SKM-1 (cell line): Measurements from ENCODE around the gene SPDYE6.
"Not testable (repeated sequence)": the region's sequence is repeated elsewhere in the genome, so short reads cannot be mapped to it uniquely, and the experiment has no call there.

Source experiments
- DNase-seq: peaks from one replicate; lab custom pipeline; 2025; ENCODE audit not compliant: unreplicated experiment; lab: John Stamatoyannopoulos, UW

Gene SPDYE6

GRCh38 chr7:102356344-102356743, at the start of gene SPDYE6:
Gene SPDYE6, minus strand, starts transcription at chr7:102356444. Its CDS starts 421 bp downstream, at chr7:102356023.
- not testable (repeated sequence) for DNase-seq

GRCh38 chr7:102404862-102405188, 48.6 kb upstream of the SPDYE6 start:
- DNase-seq = not testable (repeated sequence)

DNA sequence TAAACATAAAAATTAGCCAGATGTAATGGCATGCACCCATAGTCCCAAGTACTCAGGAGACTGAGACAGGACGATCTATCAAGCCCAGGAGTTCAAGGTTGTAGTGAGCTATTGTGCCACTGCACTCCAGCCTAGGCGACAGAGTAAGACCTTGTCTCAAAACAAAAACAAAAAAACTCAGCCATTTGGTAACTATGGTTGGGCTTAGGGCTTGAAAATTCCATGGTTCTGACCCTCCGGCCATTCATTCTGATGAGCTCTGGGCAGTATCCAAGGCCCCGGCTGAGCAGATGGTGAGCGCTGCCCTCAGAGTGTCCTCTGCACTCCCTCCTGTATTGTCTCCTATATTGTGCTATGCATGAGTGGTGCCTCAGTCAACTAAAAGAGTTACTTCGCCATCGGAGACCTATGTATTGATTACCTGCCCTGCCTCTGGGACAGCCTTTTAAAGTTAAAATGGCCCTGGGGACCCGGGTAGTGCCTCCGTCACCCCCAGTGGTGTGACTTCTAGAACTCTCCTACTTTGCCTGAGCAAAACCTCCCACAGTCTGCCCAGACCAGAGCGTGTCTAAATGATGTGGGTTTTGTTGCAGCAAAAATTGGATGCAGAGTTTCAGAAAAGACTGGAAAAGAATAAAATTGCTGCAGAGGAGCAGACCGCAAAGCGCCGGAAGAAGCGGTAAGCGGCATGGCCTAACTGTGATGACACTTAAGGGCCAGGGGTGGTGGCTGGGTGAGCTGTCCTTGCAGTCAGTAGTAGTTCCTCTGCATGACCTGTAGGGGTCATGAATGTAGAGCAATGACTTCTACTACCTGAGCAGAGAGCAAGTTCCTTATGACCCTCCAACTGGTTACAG, 48.0 kb upstream of the SPDYE6 start:
- peak; percentile 91 for DNase-seq

DNA sequence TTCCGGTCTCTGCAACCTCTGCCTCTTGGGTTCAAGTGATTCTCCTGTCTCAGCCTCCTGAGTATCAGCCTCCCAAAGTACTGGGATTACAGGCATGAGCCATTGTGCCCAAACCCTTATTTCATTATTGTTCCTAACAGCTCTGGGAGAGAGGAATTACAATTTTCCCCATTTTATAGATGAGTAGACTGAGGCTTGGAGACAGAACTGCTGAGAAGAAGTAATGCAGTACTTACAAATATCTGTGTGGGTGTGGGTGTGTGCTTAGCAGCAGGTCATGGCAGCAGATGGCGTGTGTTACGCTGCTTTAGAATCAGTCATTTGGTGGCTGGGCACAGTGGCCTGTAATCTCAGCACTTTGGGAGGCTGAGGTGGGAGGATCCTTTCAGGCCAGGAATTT, 47.3 kb upstream of the SPDYE6 start:
- DNase-seq = no peak

- DNase-seq = no peak
Measured at GRCh38 chr7:102400360-102400759, 44.1 kb upstream of the SPDYE6 start.

DNA sequence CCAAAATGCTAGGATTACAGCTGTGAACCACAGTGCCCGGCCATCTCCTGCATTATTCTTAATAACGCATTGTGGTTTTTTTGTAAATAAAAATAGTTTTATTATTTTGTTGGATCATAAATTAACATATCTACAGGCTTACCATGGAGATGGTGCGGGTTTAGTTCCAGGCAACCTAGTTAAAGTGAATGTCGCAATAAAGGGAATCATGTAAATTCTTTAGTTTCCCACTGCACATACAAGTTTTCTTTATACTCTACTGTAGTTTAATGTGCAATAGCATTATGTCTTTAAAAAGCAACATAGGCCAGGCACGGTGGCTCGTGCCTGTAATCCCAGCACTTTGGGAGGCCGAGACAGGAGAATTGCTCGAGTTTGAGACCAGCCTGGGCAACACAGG, 42.3 kb upstream of the SPDYE6 start:
- DNase-seq = no peak

DNA sequence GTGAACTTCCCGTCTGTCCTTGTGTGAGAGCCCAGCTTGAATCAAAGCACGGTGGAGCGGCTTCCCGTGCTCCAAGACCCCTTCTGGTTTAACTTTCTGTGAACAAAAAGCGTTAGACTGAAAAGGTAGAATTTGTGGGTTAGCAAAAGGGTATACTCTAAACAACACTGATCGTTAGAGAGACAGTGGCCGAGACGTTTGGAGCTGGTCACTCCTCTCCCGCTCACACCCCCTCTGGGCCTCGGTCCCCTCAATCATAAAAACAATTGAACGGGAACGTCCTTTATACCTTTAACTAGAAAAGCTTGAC, 40.4 kb upstream of the SPDYE6 start:
- DNase-seq = no peak

GRCh38 chr7:102395873-102396709, 39.8 kb upstream of the SPDYE6 start, which contains the start of gene PRKRIP1:
Gene PRKRIP1, plus strand, starts transcription at chr7:102396363. Its CDS starts 49 bp downstream, at chr7:102396412.
- DNase-seq = peak; percentile 37

DNA sequence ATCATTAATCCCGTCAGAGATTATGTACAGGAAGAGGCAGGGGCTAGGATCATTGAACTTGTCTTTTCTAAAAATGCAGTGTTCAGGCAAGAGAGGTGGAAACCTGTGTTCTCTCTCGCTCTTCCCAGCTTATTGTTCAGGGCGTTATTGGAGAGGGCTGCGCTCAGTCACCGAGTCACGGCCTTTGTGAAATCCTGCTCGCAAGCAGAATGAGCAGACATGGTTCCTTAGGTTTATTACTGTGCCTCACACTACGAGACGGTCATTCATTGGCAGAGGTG, 39.3 kb upstream of the SPDYE6 start:
- no peak for DNase-seq

GRCh38 chr7:102393467-102393866, 37.2 kb upstream of the SPDYE6 start:
- DNase-seq = no peak

- no peak for DNase-seq
Measured at GRCh38 chr7:102392330-102392729, 36.1 kb upstream of the SPDYE6 start.

DNA sequence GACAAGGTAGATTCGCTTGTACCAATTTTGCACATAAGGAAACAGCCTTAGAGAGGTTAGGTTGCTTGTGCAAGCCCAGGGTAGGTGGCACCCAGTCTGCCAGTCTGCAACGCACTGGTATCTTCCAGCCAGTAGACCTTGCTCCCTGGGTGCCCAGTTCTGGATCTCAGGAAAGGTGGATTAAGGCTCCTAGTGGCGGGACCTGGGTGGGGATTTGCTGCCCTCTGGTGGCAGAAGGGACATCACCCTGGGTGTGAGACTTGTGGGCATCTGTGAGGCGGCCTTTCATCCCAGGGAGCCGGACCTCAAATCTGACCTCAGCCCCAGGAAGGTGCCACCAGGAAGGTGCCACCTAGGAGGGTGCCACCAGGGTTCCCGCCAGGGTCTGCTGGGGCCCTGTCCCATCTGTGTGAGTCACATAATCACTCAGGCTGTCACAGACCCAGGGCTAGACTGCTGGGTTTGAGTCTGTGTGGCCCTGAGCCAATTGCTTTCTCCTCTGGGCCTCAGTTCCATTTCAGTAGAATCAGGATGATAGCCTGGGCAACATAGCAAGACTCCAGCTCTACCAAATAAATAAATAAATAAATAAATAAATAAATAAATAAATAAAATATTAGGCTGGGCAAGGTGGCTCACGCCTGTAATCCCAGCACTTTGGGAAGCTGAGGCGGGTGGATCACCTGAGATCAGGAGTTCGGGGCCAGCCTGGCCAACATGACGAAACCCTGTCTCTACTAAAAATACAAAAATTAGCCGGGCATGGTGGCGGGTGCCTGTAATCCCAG, 34.6 kb upstream of the SPDYE6 start:
- DNase-seq = peak; percentile 38

DNA sequence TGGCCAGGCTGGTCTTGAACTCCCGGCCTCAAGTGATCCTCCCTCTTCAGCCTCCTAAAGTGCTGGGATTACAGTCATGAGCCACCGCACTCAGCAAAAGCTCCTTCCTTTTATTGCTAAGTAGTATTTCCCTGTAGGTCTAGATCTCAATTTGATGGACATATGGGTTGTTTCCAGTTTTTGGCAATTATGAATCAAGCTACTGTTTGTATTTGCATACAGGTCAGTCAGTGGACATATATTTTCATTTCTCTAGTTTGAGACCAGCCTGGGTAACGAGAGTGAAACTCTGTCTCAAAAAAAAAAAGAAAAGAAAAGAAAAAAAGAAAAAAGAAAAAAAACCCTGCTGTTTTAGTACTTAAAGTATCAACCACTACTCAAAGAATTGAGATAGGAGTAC, 33.6 kb upstream of the SPDYE6 start:
- DNase-seq = no peak

GRCh38 chr7:102387064-102387463, 30.8 kb upstream of the SPDYE6 start:
- DNase-seq = no peak

- DNase-seq = not testable (repeated sequence)
Measured at GRCh38 chr7:102381696-102382425, 25.6 kb upstream of the SPDYE6 start.

DNA sequence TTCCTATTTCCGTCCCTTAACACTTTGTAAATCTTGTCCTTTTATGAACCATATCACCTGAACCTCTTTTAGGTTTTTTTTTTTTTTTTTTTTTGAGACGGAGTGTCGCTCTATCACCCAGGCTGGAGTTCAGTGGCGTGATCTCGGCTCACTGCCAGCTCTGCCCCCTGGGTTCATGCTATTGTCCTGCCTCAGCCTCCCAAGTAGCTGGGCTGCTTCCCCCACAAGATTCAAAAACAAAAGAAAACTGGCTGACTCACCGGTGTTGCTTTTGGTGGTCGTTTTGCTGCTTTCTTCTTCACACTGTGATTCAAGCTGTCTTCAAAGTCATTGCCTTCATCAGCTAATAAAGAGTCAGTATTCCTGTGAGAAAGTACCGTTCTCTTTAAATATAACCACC, 24.6 kb upstream of the SPDYE6 start:
- not testable (repeated sequence) for DNase-seq

GRCh38 chr7:102376964-102377466, 20.8 kb upstream of the SPDYE6 start:
- no peak for DNase-seq

GRCh38 chr7:102372796-102373195, 16.6 kb upstream of the SPDYE6 start:
- not testable (repeated sequence) for DNase-seq

DNA sequence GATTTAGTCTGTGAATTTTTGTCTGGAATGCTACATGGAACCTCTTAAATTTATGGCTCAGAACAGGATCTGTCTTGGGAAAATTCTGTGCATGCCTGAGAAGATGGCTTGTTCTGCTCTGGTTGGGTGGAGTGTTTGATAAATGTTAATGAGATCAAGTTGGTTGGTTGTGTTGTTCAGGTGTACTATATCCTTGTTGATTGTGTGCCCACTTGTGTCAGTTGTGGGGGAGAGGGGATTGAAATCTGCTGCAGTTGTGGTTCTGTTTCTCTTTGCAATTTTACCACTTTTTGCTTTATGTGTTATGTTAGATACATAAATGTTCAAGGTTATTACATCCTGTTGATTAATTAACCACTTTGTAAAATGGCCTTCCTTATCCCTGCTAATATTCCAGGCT, 13.8 kb upstream of the SPDYE6 start:
- DNase-seq = not testable (repeated sequence)

DNA sequence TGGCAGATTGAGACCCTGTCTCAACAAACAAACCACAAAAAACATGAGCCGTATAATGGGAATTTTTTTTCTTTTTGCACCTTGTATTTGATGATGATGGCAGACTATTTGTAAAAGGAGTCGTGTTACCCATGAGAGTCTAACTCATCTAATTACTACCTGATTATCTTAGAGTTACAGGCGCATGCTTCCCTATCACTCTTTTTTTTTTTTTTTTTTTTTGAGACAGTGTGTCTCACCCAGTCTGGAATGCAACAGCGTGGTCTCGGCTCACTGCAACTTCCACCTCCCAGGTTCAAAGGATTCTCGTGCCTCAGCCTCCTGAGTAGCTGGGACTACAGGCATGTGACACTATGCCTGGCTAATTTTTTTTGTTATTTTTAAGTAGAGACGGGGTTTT, 9.1 kb upstream of the SPDYE6 start:
- not testable (repeated sequence) for DNase-seq

DNA sequence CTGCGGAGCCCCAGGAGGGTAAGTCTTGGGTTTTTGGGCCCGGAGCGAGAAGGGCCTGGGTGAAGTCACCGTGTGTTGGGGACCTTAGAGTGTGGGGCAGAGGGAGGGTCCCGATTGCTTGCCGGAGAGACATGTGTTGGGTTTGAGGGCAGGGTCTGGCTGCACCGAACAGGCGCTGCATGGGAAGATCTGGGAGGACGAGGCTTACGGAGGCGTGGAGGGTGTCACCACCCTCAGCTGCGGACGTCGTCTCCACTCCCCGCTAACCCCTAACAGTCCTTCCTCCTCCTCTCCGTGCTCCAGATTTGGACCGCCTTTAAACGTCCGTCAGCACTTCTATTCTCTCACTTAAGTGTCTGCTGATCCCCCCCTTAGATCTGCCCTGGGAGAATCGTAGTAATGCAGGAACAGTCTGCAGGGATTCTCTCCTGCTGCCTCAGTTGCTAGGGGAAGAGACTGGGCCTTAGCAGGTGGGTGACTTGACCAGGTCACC, 8.2 kb upstream of the SPDYE6 start:
- not testable (repeated sequence) for DNase-seq
